HG03060 (cell line): Measurements from ENCODE around the gene CDT1.

Source experiments
- ATAC-seq: cut with Tn5 transposase; IDR thresholded peaks from one replicate; pipeline ENCODE4 v1.9.1; 2021; ENCODE audit warnings: low read depth, moderate number of reproducible peaks; ENCODE audit not compliant: unreplicated experiment

Gene CDT1

DNA sequence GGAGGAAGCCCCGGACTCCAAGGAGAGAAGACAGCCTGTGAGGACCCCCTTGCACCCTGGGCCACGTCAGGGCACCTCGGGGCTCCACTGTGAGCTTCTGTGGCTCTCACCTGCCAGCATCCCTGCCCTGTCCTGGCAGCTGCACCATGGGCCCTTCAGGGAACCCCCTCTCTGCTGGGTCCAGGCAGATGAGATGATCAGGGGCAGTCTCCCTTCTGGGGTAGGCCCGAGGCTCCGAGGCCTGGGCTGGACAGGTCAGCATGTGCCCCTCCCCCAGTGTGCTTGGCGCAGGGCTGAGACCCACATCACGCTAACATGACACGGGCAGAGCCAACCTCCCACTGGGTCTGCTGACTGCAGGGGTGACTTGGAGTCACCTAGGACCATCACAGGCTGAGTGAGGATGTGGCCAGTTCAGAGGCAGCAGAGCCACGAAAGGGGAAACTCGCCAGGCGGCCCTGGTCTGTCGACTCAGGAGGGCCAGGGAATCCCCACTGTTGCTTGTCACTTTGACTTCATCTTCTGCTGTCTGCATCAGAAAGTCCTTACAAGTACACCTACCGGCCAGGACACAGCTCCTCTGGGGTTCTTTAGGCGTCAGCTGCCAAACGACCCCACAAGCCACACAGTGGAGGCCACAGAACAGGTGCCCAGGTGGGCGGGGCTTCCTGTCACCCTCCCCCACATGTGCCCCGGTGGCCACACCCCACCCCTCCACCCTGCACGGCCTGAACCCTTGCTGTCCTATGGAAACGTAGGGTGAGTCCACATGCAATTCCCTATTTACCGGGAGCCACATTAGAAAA, 50.9 kb downstream of the CDT1 start:
- ATAC-seq, result no peak

DNA sequence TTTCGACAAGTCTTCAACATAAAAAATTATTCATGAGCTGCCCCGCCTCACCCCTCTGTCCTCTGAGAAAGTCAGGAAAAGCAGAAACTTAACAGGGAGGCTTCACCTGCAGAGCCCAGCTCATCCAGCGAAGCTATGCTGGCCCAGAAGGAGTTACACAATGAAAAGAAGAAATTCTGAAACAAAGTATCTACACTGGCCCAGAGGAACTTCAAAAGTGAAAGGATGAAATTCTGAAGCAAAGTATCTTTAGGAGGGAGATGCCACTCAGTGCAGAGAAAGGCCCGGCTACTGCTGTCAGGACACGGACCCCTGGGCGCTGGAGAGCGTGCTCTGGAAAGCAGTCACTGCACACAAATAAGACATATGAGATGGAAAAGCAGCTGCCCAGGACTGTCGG, 51.6 kb downstream of the CDT1 start:
- no peak for ATAC-seq

GRCh38 chr16:88855736-88856121, 52.1 kb downstream of the CDT1 start:
- no peak for ATAC-seq

GRCh38 chr16:88856122-88856827, 52.7 kb downstream of the CDT1 start:
- ATAC-seq, result no peak

GRCh38 chr16:88856828-88857727, 53.5 kb downstream of the CDT1 start, which contains the start of the genes GALNS and TRAPPC2L:
Gene GALNS, minus strand, starts transcription at chr16:88856947. Its CDS starts 70 bp downstream, at chr16:88856877.
Gene TRAPPC2L, plus strand, starts transcription at chr16:88857127. Its CDS starts 24 bp downstream, at chr16:88857151.
- peak; percentile 52 for ATAC-seq

GRCh38 chr16:88857728-88858339, 54.2 kb downstream of the CDT1 start:
- ATAC-seq, result no peak
